ENCODE measurements around the gene SUPT3H. TPM values are rescaled to one million over a fixed set of nuclear protein-coding genes. Genes with fewer than 3 reads are reported as not detected.

SUPT3H gene
- total and polyA plus RNA-seq, 2 donors from 2014 or later, result 10.1 to 12.5 TPM

DNA sequence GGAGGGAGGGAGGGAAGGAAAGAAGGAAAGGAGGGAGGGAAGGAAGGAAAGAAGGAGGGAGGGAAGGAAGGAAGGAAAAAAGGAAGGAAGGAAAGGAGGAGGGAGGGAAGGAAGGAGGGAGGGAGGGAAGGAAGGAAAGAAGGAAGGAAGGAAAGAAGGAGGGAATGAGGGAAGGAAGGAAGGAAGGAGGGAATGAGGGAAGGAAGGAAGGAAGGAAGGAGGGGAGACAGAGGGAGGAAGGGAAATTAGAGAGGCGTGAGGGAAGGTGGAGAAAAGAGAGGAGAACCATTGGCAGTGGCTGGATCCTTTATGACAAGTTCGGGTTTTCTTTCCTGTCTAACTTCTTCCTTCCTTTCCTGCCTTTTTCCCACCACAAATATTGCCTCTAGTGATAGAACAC lies 22.3 kb upstream of the SUPT3H start:
- H3K9me3 ChIP-seq (ENCODE audit: control insufficient read depth in 2 of 3, insufficient read depth in 1 of 3, low read length in 3 of 3), result no peaks in the 10 kb centered on the region

DNA sequence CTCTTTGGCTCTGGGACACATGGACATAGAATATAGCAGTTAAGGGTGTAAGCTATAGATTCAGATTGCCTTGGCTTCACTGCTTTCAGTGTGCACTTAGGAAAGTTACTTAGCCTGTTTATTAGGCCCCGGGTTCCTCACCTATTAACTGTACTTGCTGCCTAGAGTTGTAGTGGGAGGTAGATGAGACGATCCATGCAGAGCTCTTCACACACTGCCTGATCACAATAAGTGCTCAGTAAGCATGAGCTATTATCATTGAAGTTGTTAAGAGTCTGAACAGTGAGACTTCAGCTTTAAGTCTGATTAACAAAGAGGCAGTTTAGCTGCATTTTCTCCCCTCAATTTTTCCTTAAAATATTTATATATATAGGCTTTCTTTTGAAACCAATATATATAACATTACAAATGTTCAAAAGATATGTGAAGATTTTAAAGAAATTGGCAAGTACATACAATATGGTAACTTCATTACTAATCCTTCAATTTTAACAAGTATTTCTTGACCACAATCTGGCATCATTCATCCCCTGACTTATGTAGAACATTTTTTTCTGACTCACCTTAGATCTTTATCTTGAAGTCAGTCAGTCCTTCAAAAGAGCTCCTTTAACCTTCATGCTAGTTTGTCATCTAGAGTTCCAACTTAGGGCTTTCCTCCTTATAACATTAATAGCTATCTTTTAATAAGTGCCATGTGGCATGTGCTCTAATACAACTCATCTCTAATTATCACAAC lies 20.5 kb upstream of the SUPT3H start:
- Histone ChIP-seq H3K27ac (ENCODE audit: low read depth in 2 of 2, low read length in 2 of 2) (no peak overlapping the region), H3K9ac (ENCODE audit: low read length in 3 of 3) (no peak overlapping the region), H3K36me3 (ENCODE audit: control insufficient read depth in 2 of 3, insufficient read depth in 3 of 3, low read length in 3 of 3) (no peaks in the 10 kb centered on the region), H3K27me3 (ENCODE audit: control insufficient read depth, insufficient read depth, low read length) (no peaks in the 10 kb centered on the region), H3K4me3 (ENCODE audit: low read length in 3 of 3) (no peak overlapping the region), H3K4me1 (ENCODE audit: control insufficient read depth in 2 of 3, insufficient read depth in 2 of 3, low read depth in 1 of 3, low read length in 3 of 3) (no peaks in the 10 kb centered on the region), H3K9me3 (ENCODE audit: control insufficient read depth in 2 of 3, insufficient read depth in 1 of 3, low read length in 3 of 3) (no peaks in the 10 kb centered on the region)
- DNase-seq (no peak), FAIRE-seq (no peak)
- intact Hi-C loops (cut with DNase I), result no loop called here
- TF ChIP-seq, protein P1, sequence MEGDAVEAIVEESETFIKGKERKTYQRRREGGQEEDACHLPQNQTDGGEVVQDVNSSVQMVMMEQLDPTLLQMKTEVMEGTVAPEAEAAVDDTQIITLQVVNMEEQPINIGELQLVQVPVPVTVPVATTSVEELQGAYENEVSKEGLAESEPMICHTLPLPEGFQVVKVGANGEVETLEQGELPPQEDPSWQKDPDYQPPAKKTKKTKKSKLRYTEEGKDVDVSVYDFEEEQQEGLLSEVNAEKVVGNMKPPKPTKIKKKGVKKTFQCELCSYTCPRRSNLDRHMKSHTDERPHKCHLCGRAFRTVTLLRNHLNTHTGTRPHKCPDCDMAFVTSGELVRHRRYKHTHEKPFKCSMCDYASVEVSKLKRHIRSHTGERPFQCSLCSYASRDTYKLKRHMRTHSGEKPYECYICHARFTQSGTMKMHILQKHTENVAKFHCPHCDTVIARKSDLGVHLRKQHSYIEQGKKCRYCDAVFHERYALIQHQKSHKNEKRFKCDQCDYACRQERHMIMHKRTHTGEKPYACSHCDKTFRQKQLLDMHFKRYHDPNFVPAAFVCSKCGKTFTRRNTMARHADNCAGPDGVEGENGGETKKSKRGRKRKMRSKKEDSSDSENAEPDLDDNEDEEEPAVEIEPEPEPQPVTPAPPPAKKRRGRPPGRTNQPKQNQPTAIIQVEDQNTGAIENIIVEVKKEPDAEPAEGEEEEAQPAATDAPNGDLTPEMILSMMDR (IDR thresholded peaks at IDR 0.05; ENCODE audit: borderline replicate concordance, extremely low read depth, insufficient read depth), result no peak

More for the DNA sequence above, 22.3 kb upstream of the SUPT3H start:
- no peak overlapping the region for H3K9ac ChIP-seq (ENCODE audit: low read length in 3 of 3)
- H3K4me3 ChIP-seq (ENCODE audit: low read length in 3 of 3), result no peak overlapping the region
- no peaks in the 10 kb centered on the region for H3K27me3 ChIP-seq (ENCODE audit: control insufficient read depth, insufficient read depth, low read length)
- no peak for FAIRE-seq
- no peaks in the 10 kb centered on the region for H3K36me3 ChIP-seq (ENCODE audit: control insufficient read depth in 2 of 3, insufficient read depth in 3 of 3, low read length in 3 of 3)
- intact Hi-C loops (cut with DNase I), result no loop called here
- TF ChIP-seq, protein P1 (IDR thresholded peaks at IDR 0.05; ENCODE audit: borderline replicate concordance, extremely low read depth, insufficient read depth), result no peak
- H3K27ac ChIP-seq (ENCODE audit: low read depth in 2 of 2, low read length in 2 of 2), result no peak overlapping the region
- no peaks in the 10 kb centered on the region for H3K4me1 ChIP-seq (ENCODE audit: control insufficient read depth in 2 of 3, insufficient read depth in 2 of 3, low read depth in 1 of 3, low read length in 3 of 3)
- no peak for DNase-seq

DNA sequence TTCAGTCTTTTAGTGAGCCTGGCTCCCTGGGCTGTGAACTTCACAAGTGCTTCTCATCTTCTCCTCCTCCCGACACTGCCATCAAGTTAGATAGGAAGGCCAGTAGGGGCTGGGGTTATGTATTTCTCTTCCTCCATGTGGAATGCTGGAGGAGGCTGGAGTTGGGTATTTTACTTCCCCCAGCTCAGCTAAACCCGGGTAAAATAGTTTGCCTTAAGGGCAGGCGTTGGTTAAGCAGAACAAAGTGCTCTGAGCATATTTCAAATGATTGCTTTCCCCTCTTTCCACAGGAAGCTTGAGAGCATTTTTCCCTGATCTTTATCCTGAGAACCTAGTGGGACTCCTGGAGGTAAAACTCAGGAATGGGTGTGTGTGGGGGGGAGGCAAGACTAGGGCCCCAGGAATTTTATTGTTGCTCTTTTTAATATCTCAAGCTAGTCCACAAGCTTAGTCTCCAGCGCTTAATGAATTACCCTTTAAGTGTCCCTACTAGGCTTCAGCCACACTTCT lies 16.9 kb upstream of the SUPT3H start:
- FAIRE-seq (no peak), DNase-seq (no peak)
- no peak overlapping the region for H3K27ac ChIP-seq (ENCODE audit: low read depth in 2 of 2, low read length in 2 of 2)
- H3K36me3 ChIP-seq (ENCODE audit: control insufficient read depth in 2 of 3, insufficient read depth in 3 of 3, low read length in 3 of 3), result no peaks in the 10 kb centered on the region
- H3K4me1 ChIP-seq (ENCODE audit: control insufficient read depth in 2 of 3, insufficient read depth in 2 of 3, low read depth in 1 of 3, low read length in 3 of 3), result no peaks in the 10 kb centered on the region
- no peaks in the 10 kb centered on the region for H3K27me3 ChIP-seq (ENCODE audit: control insufficient read depth, insufficient read depth, low read length)
- no peaks in the 10 kb centered on the region for H3K9me3 ChIP-seq (ENCODE audit: control insufficient read depth in 2 of 3, insufficient read depth in 1 of 3, low read length in 3 of 3)
- TF ChIP-seq, protein P1 (IDR thresholded peaks at IDR 0.05; ENCODE audit: borderline replicate concordance, extremely low read depth, insufficient read depth), result no peak
- H3K9ac ChIP-seq (ENCODE audit: low read length in 3 of 3), result no peak overlapping the region
- H3K4me3 ChIP-seq (ENCODE audit: low read length in 3 of 3), result no peak overlapping the region
- intact Hi-C loops (cut with DNase I), result no loop called here
